ENCODE measurements around the gene LRMDA.

The LRMDA gene

GRCh38 chr10:75726522-75727483 is 295.4 kb downstream of the LRMDA start:
- H2AK5ac ChIP-seq (ENCODE audit: low read length), result no peak overlapping the region
- no peak overlapping the region for H2BK15ac ChIP-seq (replicated peaks; ENCODE audit: low read depth)
- H3K79me2 ChIP-seq (ENCODE audit: control insufficient read depth, insufficient read depth, low read length), result no peaks in the 10 kb centered on the region
- no peak overlapping the region for H4K5ac ChIP-seq (ENCODE audit: low read length)
- H3K4me2 ChIP-seq (ENCODE audit: low read length), result no peak overlapping the region
- H3K4me3 ChIP-seq (ENCODE audit: low read length), result no peak overlapping the region
- no peak overlapping the region for H3K18ac ChIP-seq (ENCODE audit: low read length)
- DNase-seq, result no peak
- no peak overlapping the region for H3K56ac ChIP-seq (ENCODE audit: low read length)
- no peak overlapping the region for H2BK5ac ChIP-seq (ENCODE audit: low read length)
- no peaks in the 10 kb centered on the region for H3K36me3 ChIP-seq (ENCODE audit: control insufficient read depth, insufficient read depth, low read length)
- H4K8ac ChIP-seq (ENCODE audit: low read depth, low read length), result no peak overlapping the region
- H2BK120ac ChIP-seq (ENCODE audit: low read depth, low read length), result no peak overlapping the region
- no peak overlapping the region for H3K23ac ChIP-seq (ENCODE audit: low read length)
- no peaks in the 10 kb centered on the region for H3K4me1 ChIP-seq (ENCODE audit: control insufficient read depth, low read depth, low read length)
- WGBS (ENCODE audit: extremely low coverage, insufficient coverage, low lambda C conversion rate), result no CpG with 5 or more reads among the region's 11 CpGs
- H3K27me3 ChIP-seq (ENCODE audit: insufficient read depth, low read length, poor library complexity), result no peaks in the 10 kb centered on the region
- H3K79me1 ChIP-seq (ENCODE audit: low read length), result no peaks in the 10 kb centered on the region
- no peak overlapping the region for H3K4ac ChIP-seq (ENCODE audit: low read depth, low read length)
- H3K9ac ChIP-seq (ENCODE audit: low read length), result no peak overlapping the region
- H3K27ac ChIP-seq (ENCODE audit: low read depth, low read length), result no peak overlapping the region

- DNase-seq, result no peak
- H3K9ac ChIP-seq (ENCODE audit: low read length), result no peak overlapping the region
- no peak overlapping the region for H3K4me2 ChIP-seq (ENCODE audit: low read length)
- no peak overlapping the region for H3K4ac ChIP-seq (ENCODE audit: low read depth, low read length)
- no peaks in the 10 kb centered on the region for H3K27me3 ChIP-seq (ENCODE audit: insufficient read depth, low read length, poor library complexity)
- no peaks in the 10 kb centered on the region for H3K79me2 ChIP-seq (ENCODE audit: control insufficient read depth, insufficient read depth, low read length)
- H2BK5ac ChIP-seq (ENCODE audit: low read length), result no peak overlapping the region
- H4K5ac ChIP-seq (ENCODE audit: low read length), result no peak overlapping the region
- H3K36me3 ChIP-seq (ENCODE audit: control insufficient read depth, insufficient read depth, low read length), result no peaks in the 10 kb centered on the region
- no CpG with 5 or more reads among the region's 1 CpG for WGBS (ENCODE audit: extremely low coverage, insufficient coverage, low lambda C conversion rate)
- H3K4me1 ChIP-seq (ENCODE audit: control insufficient read depth, low read depth, low read length), result no peaks in the 10 kb centered on the region
- no peak overlapping the region for H3K27ac ChIP-seq (ENCODE audit: low read depth, low read length)
- no peak overlapping the region for H3K56ac ChIP-seq (ENCODE audit: low read length)
- no peaks in the 10 kb centered on the region for H3K79me1 ChIP-seq (ENCODE audit: low read length)
- no peak overlapping the region for H2BK15ac ChIP-seq (replicated peaks; ENCODE audit: low read depth)
- H3K23ac ChIP-seq (ENCODE audit: low read length), result no peak overlapping the region
- no peak overlapping the region for H3K18ac ChIP-seq (ENCODE audit: low read length)
- no peak overlapping the region for H2AK5ac ChIP-seq (ENCODE audit: low read length)
- H3K4me3 ChIP-seq (ENCODE audit: low read length), result no peak overlapping the region
- no peak overlapping the region for H4K8ac ChIP-seq (ENCODE audit: low read depth, low read length)
- H2BK120ac ChIP-seq (ENCODE audit: low read depth, low read length), result no peak overlapping the region
These were observed 299.4 kb downstream of the LRMDA start for GRCh38 chr10:75730847-75731246.

- no peak overlapping the region for H4K8ac ChIP-seq (ENCODE audit: low read depth, low read length)
- H3K9ac ChIP-seq (ENCODE audit: low read length), result no peak overlapping the region
- no peak for DNase-seq
- H2BK5ac ChIP-seq (ENCODE audit: low read length), result no peak overlapping the region
- no peak overlapping the region for H3K27ac ChIP-seq (ENCODE audit: low read depth, low read length)
- H3K4me2 ChIP-seq (ENCODE audit: low read length), result no peak overlapping the region
- no peaks in the 10 kb centered on the region for H3K36me3 ChIP-seq (ENCODE audit: control insufficient read depth, insufficient read depth, low read length)
- H3K79me2 ChIP-seq (ENCODE audit: control insufficient read depth, insufficient read depth, low read length), result no peaks in the 10 kb centered on the region
- no peak overlapping the region for H3K4ac ChIP-seq (ENCODE audit: low read depth, low read length)
- no peak overlapping the region for H3K23ac ChIP-seq (ENCODE audit: low read length)
- H4K5ac ChIP-seq (ENCODE audit: low read length), result no peak overlapping the region
- no peak overlapping the region for H3K4me3 ChIP-seq (ENCODE audit: low read length)
- H3K79me1 ChIP-seq (ENCODE audit: low read length), result no peaks in the 10 kb centered on the region
- no peak overlapping the region for H2AK5ac ChIP-seq (ENCODE audit: low read length)
- no peak overlapping the region for H3K18ac ChIP-seq (ENCODE audit: low read length)
- no CpG with 5 or more reads among the region's 2 CpGs for WGBS (ENCODE audit: extremely low coverage, insufficient coverage, low lambda C conversion rate)
- no peaks in the 10 kb centered on the region for H3K27me3 ChIP-seq (ENCODE audit: insufficient read depth, low read length, poor library complexity)
- H3K56ac ChIP-seq (ENCODE audit: low read length), result no peak overlapping the region
- H2BK15ac ChIP-seq (replicated peaks; ENCODE audit: low read depth), result no peak overlapping the region
- H3K4me1 ChIP-seq (ENCODE audit: control insufficient read depth, low read depth, low read length), result no peaks in the 10 kb centered on the region
- H2BK120ac ChIP-seq (ENCODE audit: low read depth, low read length), result no peak overlapping the region
These were observed 301.9 kb downstream of the LRMDA start for GRCh38 chr10:75733135-75733890.

- Histone ChIP-seq H2BK120ac (ENCODE audit: low read depth, low read length) (no peak overlapping the region), H3K4me2 (ENCODE audit: low read length) (no peak overlapping the region), H3K27ac (ENCODE audit: low read depth, low read length) (no peak overlapping the region), H3K56ac (ENCODE audit: low read length) (no peak overlapping the region), H2BK5ac (ENCODE audit: low read length) (no peak overlapping the region), H3K36me3 (ENCODE audit: control insufficient read depth, insufficient read depth, low read length) (no peaks in the 10 kb centered on the region), H3K79me2 (ENCODE audit: control insufficient read depth, insufficient read depth, low read length) (no peaks in the 10 kb centered on the region), H3K18ac (ENCODE audit: low read length) (no peak overlapping the region), H3K9ac (ENCODE audit: low read length) (no peak overlapping the region), H4K8ac (ENCODE audit: low read depth, low read length) (no peak overlapping the region), H4K5ac (ENCODE audit: low read length) (no peak overlapping the region), H3K4ac (ENCODE audit: low read depth, low read length) (no peak overlapping the region), H3K4me3 (ENCODE audit: low read length) (no peak overlapping the region), H3K23ac (ENCODE audit: low read length) (no peak overlapping the region), H3K79me1 (ENCODE audit: low read length) (no peaks in the 10 kb centered on the region), H3K27me3 (ENCODE audit: insufficient read depth, low read length, poor library complexity) (no peaks in the 10 kb centered on the region), H2BK15ac (replicated peaks; ENCODE audit: low read depth) (no peak overlapping the region), H2AK5ac (ENCODE audit: low read length) (no peak overlapping the region), H3K4me1 (ENCODE audit: control insufficient read depth, low read depth, low read length) (no peaks in the 10 kb centered on the region)
- WGBS (ENCODE audit: extremely low coverage, insufficient coverage, low lambda C conversion rate), result 100% methylated on average over 1 of the region's 5 CpGs
- no peak for DNase-seq
These were observed 304.8 kb downstream of the LRMDA start for GRCh38 chr10:75736151-75736640.

DNA sequence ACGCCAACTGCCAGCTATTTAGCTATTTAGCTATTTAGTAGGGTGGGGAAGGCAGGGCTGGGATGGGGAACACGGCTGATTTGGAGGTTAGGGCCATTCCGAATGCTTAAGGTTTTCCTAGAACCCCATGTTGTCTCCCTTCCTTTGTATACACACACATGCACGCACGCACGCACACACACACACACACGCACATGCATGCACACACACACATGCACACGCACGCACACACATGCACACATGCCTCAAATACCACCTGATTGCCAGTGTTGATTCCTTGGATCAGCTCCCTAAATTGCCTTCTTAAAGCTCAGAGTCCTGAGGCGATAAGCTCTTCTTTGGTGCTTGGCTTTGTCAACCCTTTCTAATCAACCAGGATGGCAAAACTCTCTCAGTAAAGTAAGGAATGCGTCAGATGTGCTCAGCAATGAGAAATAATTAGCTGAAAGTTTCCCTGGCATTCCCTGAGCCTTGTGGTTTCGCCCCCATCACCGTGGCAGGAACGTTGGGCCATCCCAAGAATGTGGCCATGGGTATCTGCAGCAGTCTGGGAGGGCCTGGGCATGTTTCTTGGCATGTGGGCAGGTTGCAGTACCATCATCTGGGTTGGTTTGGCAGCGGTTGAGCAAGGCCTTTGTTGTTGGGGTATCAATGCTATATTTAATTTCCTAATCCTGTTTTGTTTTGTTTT is 305.6 kb downstream of the LRMDA start:
- WGBS (ENCODE audit: extremely low coverage, insufficient coverage, low lambda C conversion rate), result no CpG with 5 or more reads among the region's 15 CpGs

More for the DNA sequence above, 305.6 kb downstream of the LRMDA start:
- no peaks in the 10 kb centered on the region for H3K79me1 ChIP-seq (ENCODE audit: low read length)
- H3K4me3 ChIP-seq (ENCODE audit: low read length), result no peak overlapping the region
- no peaks in the 10 kb centered on the region for H3K36me3 ChIP-seq (ENCODE audit: control insufficient read depth, insufficient read depth, low read length)
- no peak overlapping the region for H3K56ac ChIP-seq (ENCODE audit: low read length)
- no peak overlapping the region for H4K5ac ChIP-seq (ENCODE audit: low read length)
- H2BK120ac ChIP-seq (ENCODE audit: low read depth, low read length), result no peak overlapping the region
- no peaks in the 10 kb centered on the region for H3K27me3 ChIP-seq (ENCODE audit: insufficient read depth, low read length, poor library complexity)
- H3K27ac ChIP-seq (ENCODE audit: low read depth, low read length), result no peak overlapping the region
- no peak overlapping the region for H2AK5ac ChIP-seq (ENCODE audit: low read length)
- no peak overlapping the region for H2BK15ac ChIP-seq (replicated peaks; ENCODE audit: low read depth)
- no peaks in the 10 kb centered on the region for H3K4me1 ChIP-seq (ENCODE audit: control insufficient read depth, low read depth, low read length)
- H3K9ac ChIP-seq (ENCODE audit: low read length), result no peak overlapping the region
- H3K4me2 ChIP-seq (ENCODE audit: low read length), result no peak overlapping the region
- no peak overlapping the region for H4K8ac ChIP-seq (ENCODE audit: low read depth, low read length)
- no peaks in the 10 kb centered on the region for H3K79me2 ChIP-seq (ENCODE audit: control insufficient read depth, insufficient read depth, low read length)
- no peak overlapping the region for H3K18ac ChIP-seq (ENCODE audit: low read length)
- DNase-seq, result no peak
- no peak overlapping the region for H3K23ac ChIP-seq (ENCODE audit: low read length)
- H3K4ac ChIP-seq (ENCODE audit: low read depth, low read length), result no peak overlapping the region
- no peak overlapping the region for H2BK5ac ChIP-seq (ENCODE audit: low read length)
